ENCODE results near the gene C9orf57.

C9orf57 gene

DNA sequence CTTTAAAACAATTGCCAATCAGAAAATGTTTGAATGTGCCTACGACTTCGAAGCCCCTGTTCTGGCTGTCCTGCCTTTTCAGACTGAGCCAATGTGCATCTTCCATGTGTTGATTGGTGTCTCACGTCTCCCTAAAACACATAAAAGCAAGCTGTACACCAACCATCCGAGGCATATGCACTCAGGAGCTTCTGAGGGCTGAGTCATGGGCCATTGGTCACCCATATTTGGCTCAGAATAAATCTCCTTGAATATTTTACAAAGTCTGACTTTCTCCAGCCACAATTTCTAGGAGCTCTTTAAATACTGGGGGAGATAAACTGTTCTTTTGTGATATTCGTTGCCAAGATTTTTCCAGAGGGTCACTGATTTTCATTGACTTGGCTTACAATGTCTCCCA, 53.9 kb downstream of the C9orf57 start:
- Mint-ChIP-seq H3K4me3 (no peak overlapping the region), H3K4me1 (ENCODE audit: low read depth) (no peaks in the 10 kb centered on the region), H3K27ac (no peak overlapping the region), H3K9me3 (no peaks in the 10 kb centered on the region), H3K36me3 (ENCODE audit: low read depth) (no peaks in the 10 kb centered on the region), H3K27me3 (no peaks in the 10 kb centered on the region)
- intact Hi-C loops (cut with micrococcal nuclease) = no loop called here

GRCh38 chr9:72005451-72005850, 55.0 kb downstream of the C9orf57 start:
- intact Hi-C loops (cut with micrococcal nuclease) = no loop called here
- no peaks in the 10 kb centered on the region for H3K9me3 Mint-ChIP-seq
- no peaks in the 10 kb centered on the region for H3K36me3 Mint-ChIP-seq (ENCODE audit: low read depth)
- no peaks in the 10 kb centered on the region for H3K4me1 Mint-ChIP-seq (ENCODE audit: low read depth)
- H3K27me3 Mint-ChIP-seq = no peaks in the 10 kb centered on the region
- H3K27ac Mint-ChIP-seq = no peak overlapping the region
- no peak overlapping the region for H3K4me3 Mint-ChIP-seq
